HG03139 (cell line): ENCODE results near the gene NUDT4.
"Not testable (repeated sequence)": the region's sequence is repeated elsewhere in the genome, so short reads cannot be mapped to it uniquely, and the experiment has no call there.

ENCODE experiments used
- ATAC-seq: cut with Tn5 transposase; IDR thresholded peaks from one replicate; pipeline ENCODE4 v1.9.1; 2021; ENCODE audit not compliant: unreplicated experiment

NUDT4 gene

DNA sequence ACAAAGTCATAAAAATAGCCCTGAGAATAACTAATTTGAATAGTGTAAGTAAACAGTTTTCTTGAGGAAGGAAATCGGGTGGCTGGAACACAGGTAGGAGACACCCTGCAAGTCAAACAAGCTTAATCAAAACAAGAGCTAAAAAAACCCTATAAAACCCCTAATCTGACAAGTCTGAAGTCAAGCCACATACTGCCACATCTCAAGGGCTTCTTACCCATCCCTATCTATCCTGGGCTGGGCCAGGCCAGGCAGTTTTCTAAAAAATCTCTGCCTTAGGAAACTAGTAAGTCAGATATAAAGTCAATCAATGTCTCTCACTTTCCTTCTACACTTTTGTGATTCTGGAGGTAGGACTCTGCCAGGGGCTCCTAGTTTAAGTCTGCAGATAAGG, 48.7 kb downstream of the NUDT4 start:
- ATAC-seq, result no peak

DNA sequence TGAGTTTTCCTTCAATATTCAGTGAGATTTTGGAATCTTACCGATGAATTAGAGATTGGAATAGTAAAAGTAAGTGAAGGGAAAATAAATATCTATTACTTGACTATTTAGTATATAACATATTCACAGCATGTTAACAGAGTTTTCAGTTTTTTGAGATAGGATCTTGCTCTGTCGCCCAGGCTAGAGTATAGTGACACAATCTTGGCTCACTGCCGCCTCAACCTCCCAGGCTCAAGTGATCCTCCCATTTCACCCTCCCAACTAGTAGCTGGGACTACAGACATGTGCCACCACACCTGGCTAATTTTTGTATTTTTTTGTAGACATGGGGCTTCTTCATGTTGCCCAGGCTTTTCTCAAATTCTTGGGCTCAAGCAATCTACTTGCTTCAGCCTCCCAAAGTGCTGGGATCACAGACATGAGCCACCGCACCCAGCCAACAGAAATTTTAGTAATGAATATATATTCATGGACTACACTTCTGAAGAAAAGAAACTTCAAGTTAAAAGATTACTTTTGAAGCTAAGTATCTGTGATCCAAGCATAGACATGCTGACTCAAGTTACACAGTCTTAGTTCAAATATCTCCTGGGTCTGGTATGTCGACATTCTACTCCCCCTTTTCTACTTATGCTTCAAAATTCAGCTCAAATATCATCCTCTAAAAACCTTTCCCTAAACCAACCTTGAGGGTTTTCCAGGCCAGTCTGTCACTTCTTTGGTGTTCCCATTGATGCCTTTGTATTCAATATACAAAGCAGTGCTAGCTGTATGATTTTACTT, 50.2 kb downstream of the NUDT4 start:
- no peak for ATAC-seq

DNA sequence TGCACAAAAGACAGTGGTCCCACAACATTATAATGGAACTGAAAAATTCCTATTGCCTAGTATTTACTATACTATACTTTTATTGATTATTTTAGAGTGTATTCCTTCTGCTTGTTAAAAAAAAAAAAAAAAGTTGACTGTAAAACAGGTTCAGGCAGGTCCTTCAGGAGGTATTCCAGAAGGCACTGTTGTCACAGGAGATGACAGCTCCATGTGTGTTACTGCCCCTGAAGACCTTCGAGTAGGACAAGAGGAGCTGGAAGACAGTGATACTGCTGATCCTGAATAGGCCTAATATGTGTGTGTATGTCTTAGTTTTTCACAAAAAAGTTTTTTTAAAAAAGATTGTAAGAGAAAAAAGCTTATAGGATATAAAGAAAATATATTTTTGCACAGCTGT, 51.7 kb downstream of the NUDT4 start:
- no peak for ATAC-seq

DNA sequence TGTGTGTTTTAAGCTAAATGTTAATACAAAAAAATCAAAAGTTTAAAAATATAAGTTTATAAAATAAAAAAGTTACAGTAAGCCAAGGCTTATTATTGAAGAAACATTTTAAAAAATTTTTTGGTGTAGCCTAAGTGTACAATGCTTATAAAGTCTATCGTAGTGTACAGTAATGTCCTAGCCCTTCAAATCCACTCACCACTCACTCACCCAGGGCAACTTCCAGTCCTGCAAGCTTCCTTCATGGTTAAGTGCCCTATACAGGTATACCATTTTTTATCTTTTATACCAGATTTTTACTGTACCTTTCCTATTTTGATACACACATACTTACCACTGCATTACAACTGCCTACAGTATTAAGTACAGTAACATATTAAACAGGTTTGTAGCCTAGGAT, 52.1 kb downstream of the NUDT4 start:
- no peak for ATAC-seq

DNA sequence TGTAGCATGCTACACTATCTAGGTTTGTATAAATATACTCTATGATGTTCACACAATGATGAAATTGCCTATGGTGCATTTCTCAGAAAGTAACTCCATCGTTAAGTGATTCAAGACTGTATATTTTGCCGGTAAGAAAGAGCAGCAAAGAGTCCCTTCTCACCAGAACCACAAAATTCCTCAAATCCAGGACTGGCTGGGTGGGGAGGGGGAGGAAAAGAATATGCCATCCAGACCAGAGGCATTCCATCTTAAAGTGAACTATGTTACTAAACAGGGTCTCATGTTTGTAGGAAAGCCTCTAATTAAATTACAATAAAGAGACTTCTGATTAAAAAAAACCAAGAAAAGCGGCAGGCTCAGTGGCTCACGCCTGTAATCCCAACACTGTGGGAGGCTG, 52.6 kb downstream of the NUDT4 start:
- ATAC-seq, result no peak

DNA sequence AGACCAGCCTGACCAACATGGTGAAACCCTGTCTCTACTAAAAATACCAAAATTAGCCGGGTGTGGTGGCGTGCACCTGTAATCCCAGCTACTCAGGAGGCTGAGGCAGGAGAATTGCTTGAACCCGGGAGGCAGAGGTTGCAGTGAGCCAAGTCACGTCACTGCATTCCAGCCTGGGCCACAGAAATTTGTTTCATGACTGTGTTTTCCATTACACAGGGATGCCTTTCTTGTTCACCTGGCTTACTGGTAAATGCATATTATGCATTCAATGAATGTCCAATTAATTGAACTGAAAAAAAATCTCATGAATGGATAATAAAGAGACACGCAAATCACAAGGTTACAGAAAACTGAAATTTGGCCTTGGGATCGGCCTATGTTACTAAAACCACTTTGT, 54.3 kb downstream of the NUDT4 start:
- ATAC-seq, result not testable (repeated sequence)

DNA sequence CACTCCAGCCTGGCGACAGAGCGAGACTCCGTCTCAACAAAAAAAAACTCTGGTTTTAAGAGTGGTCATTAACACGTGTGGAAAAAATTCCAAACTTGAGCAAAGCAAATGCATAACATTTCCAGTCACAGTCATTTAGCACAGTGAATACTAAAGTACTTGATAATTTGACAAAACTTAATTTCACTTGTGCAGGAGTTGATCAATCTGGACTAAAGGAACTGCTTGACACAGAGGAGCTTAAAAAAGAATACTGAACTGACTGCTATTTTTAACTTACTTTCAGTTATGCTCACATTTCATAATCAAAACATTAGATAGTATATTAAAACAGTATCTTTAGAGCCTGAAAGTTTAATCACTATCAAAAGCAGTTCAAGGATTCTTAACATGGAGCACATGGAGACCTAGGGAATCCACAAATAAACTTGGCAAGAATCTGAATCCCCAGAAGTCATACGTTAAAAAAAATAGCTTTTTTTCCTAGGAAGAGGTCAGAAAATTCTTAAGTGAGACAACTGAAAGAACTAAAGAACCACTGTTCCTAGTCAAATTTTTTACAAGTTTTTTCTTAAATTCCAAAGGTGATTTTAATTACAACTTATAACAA, 56.6 kb downstream of the NUDT4 start:
- no peak for ATAC-seq

DNA sequence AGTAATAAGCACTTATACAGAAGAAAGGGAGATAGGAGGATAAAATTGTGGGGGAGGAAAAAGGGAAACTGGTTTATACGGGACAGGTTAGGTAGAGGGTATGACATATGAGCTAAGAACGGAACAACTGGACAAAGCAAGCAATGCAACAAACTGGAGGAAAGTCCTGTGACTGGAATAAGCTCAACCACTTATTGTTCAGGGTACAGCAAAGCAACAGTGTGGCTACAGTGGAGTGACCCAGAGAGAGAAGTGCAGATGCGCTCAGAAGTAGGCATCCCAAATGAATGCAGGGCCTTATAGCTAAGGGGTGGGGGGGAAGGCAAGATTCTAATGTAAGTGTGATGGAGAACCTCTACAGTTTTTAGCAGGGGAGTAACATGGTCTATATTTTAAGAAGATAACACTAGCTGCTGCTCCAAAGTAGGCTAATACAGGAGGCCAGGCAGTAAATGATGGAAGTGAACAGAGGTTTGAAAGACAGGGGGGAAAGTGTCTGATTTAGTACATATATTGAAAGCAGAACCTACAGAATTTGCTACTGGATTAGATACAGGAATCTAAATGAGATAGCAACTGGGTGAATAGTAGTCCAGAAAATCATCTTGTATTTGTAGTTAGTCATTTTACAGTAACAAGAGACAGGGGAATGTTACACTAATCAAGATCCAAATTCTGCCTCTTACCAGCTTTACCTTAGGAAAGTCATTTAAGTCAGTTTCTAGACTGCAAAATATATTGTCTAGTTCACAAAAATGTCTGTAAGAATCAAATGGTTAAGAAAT, 60.7 kb downstream of the NUDT4 start:
- no peak for ATAC-seq

DNA sequence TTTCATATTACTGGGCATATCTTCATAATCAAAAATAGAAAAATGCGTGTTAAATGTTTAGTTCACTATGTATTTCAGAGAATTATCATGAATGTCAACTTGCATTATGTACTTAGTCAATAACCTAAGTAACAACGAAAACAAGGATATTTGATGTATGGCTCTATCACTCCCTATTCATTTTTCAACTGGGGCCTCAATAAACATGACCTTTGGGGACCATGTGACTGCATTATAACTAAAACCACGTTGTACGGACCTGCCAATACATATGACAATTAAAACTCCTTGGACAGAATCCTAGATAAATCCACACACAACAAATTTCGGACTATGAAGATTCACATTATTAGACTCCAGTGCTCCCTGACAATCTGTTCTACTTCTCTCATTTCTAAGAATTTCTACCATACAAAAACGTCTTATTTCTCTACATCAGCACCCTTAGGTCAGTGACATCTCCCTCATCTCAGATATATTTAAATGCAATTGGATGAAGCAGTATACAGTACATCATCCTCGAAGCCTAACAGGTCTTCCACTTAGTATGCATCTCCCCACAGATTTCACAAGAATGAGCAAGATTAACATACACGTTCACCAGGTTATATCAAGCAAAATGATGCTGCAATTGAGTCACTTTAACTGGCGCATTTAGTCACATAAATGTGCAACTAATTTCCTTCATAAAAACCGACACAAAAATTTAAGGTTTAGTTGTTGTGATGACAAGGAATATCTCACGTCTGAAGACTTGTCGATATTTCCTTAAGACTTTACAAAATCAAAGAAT, 62.5 kb downstream of the NUDT4 start:
- no peak for ATAC-seq

DNA sequence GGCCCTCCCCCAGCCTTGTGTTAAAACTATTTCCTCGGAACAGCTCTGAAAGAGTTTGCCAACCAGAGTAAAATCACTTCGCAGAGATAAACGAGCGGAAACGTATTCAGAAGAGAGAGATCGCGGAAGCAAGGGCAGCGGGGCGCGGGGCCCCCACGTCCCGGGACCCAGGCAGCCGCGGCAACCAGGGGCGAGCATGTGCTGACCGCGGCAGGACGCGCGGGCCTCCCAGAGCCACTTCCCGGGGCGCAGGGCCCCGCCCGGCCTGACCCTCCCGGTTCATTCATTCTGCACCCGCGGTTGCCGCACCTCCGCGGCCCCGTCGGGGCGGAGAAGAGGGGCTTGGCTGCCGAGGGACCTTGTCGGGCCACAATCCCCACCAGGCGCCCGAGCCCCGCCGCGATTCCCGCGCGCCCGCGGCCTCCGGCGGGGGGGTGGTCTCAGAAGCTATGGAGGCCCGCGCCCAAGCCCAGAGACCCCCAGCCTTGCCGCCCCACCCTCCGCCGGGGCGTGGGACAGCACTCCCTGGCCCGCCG, 63.4 kb downstream of the NUDT4 start:
- no peak for ATAC-seq

DNA sequence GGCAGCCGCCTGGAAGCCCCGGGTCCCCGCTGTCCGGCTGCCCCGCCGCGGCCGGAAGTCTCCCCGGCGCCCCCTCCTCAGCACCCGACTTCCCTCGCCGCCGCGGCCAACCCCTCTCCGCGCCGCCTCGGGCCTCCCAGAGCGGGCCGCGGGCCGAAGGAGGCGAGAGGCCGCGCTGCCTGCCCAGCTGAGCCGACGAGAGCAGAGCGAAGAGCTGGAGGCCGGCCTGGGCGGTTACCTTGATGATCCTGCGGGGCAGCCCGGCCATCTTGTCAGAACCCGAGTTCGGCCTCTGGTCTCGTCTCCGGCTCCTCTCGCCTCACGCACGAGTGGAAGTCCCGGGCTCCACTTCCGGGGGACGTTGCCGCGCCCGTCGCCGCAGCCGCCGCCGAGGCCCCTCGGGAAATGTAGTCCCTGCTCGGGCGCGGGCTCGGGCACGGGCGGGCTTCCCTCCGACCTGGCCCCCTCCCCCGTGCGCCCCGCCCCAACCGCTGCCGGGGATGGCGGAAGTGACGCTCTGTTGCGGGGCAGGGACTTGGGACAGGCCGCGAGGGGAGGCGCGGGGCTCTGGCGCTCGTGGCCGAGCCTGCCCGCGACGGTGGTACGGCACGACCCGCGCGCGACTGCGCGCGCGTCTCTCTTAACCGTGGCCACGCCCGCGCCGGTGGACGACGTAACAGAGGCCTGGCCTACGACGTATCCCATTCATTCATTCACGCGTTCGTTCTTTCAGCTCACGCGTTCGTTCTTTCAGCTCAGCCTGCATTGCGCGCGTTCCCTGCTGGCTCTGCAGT, 64.1 kb downstream of the NUDT4 start, which contains the start of gene UBE2N:
TSS of gene UBE2N (minus strand) at position 331 of the 794 bp plus-strand sequence. CDS start at position 268, 63 bp downstream.
- ATAC-seq, result peak; percentile 76

DNA sequence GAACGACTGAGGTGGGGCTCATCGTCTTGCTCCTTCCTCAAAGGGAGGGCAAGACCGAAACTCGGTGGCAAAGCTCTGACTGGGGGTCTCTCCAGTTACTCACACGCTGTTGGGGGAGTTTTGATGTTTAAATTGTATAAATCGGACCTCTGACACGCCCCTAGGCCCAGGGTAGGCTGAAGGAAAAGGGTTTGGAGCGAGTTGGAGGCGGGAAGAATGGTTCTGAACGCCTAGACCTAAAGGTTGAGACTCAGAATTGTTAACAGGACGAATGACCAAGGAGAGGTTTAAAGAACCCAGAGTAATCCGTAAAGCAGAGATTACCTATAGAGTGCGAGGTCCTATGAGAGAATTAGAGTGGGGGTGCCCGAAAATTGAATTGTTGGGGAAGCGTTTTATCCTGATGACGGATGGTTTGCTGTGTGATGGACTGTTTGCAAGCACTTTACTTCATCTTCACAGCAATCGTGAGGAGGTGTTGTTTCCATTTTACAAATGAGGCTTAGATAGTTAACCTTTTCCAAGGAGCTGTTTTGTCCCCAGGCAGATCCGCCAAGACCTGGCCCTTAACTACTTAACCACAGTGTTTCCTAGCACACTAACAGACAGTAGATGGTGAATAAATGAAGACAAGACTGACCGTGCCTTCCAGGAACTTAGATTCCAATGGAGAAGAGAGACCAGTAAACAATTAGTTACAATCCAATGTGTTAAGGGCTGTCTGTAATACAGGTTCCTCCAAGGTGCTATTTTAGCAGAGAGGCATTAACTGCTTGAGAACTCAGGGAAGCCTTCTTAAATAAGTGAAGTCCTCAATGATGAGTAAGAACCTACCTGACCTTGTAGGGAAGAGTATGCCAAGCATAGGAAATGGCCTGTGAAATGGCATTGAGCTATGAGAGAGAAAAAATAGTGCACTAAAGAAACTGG, 65.0 kb downstream of the NUDT4 start:
- ATAC-seq, result no peak

DNA sequence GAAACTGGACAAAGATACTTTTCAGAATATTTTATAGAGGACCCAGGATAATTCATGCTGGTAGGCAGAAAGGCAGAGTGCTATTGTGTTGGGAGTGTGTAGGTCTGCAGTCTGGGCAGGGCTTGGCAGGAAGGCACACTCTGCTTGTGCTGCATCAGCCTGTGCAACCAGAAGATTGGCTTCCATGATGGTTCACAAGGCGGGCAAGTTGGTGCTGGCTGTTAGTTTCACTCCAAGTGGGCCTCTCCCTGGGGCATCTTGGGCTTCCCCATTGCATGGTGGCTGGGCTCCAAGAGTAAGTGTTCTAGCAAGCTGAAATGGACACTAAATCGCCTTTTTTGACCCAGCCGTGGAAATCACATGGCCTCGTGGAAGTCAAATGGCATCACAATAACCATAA, 65.9 kb downstream of the NUDT4 start:
- ATAC-seq, result no peak

DNA sequence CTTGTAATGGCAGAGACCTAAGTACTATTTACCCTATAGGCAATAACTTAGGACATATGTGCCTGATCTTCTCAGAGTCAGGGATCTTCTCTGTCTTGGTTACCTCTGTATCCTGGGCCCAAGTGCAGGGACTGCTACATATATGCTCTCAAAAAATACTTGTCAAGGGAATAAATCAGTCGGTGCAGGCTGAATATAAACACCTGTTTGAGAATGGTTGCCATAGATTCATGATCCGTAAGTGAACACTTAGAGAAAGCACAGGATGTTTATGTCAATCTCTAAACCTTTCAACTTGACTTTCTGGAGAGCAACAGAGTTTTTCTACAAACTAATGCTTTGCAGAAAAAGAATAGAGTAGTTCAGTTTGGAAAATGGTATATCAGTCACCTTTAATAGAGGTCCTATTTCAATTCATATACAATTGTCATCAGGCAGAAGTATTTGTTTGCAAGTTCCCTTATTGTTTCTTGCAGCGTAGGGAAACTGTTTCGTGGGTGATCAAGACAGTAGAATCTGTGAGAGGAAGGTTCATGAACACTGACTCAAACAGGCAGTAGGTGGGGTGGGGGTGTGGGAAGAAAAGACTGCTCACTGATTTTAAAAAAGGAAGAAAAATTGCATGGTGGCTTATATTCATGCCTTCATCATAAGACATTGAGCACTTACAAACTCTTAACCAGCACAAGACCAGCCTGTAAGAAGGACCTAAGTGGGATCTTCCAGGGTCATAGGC, 70.0 kb downstream of the NUDT4 start:
- ATAC-seq, result no peak

DNA sequence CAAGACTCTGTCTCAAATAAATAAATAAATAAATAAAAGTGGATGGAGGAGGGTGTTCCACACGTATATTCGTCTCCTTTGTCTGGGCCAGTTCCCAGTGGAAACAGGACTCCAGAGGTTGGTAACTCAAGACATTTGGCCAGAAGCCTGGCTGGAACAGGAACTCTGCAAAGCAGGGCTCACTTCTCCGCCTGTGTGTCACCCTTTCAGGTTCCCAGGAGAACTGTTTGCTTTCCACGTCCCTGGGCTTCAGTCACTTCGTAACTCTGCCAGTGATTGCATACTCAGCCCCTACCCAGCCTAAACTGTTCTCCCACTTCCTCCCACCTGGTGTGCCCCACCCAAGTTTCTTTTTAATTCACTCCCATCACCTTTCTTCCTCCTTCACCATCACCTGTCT, 71.1 kb downstream of the NUDT4 start:
- no peak for ATAC-seq

DNA sequence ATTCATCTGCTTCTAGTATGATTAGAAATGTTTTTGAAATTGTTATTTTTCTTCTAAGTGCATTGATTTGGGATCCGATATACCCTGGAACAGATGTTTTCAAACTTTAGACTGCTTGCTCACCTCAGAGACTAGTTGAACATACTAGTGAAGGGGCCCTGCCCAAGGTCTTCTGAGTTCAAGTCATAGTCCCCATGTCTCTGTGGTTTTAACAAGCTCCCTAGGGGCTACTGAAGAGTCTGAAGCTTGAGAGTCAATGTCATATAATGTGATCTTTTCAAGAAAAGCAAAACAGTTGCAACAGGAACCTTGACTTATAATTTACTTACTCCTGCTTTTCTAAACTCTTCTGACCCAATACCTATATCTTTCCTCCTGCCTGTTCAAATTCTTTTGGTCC, 71.6 kb downstream of the NUDT4 start:
- peak; percentile 83 for ATAC-seq

DNA sequence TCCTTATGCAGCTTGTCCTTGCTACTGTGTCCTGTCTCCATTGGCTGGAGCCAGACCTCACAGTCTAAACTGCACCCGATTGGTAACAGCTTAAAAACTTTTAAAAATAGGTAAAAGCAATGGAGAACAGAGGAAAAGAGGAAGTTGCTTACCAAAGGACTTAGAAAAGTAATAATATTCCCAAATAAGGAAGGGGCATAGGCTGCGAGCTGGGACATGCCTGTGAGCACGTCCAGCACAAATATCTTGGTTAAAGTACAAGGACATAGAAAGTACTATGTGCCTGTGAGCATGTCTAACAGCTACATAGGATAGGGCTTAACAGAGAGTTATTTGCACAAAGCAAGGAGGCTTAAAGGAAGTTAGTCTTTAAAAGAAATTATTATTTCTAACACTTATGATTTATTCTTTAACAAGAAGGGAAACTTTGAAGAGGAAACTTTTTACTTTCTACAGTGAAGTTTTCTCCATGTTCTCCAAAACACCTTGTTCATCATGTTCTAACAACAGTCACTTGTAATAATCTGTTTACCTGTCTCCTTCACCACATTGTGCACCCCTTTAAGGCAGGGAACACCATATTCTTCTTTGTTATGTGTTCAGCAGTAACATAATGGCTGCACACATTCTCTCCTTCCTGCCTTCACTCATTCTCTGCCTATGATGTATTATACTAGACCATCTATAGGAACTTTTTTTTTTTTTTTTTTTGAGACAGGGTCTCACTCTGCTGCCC, 73.9 kb downstream of the NUDT4 start:
- no peak for ATAC-seq

DNA sequence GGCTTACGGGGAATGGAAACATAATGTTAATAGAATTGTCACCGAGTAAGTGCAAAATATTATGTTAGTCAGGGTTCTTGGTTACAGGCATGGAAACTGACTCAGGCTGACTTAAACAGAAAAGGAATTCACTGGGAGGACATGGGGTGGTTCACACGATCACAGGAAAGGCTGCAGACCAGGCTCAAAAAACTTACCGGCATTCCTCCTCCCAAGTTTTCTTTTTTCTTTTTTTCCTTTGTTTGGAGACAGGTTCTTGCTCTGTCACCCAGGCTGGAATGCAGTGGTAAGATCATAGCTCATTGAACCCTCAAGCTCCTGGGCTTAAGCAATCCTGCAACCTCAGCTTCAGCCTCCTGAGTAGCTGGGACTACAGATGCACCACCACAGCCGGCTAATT, 75.9 kb downstream of the NUDT4 start:
- ATAC-seq, result no peak
